GM12891 (cell line): ENCODE data around the gene GOLGA1.

Experiments
- DNase-seq: peaks from one replicate; pipeline ENCODE4 v3.0.0; 2011; ENCODE audit warnings: low spot score; ENCODE audit not compliant: insufficient read length
- FAIRE-seq: peaks from 2 replicates; lab custom pipeline; 2011; peaks lifted over from hg19 to GRCh38; lab: Jason Lieb, UNC
- PAX5 ChIP-seq: IDR thresholded peaks from 2 replicates; pipeline ENCODE4 v1.6.1; 2011; ENCODE audit warnings: low read length, moderate library complexity, mild to moderate bottlenecking; ENCODE audit not compliant: insufficient read depth, severe bottlenecking
- POLR2A ChIP-seq: IDR thresholded peaks from 2 replicates; pipeline ENCODE4 v1.6.1; 2011; ENCODE audit warnings: low read depth, low read length, control low read depth
- POLR2AphosphoS5 ChIP-seq: IDR thresholded peaks from 2 replicates; pipeline ENCODE4 v1.6.1; 2011; ENCODE audit warnings: low read depth, low read length, control low read depth
- POU2F2 ChIP-seq: IDR thresholded peaks from 2 replicates; pipeline ENCODE4 v1.6.1; 2011; ENCODE audit warnings: low read depth, mild to moderate bottlenecking, control low read depth, low read length, moderate library complexity
- SPI1 ChIP-seq: IDR thresholded peaks from 2 replicates; pipeline ENCODE4 v1.6.1; 2011; ENCODE audit warnings: low read depth, low read length, control low read depth
- TAF1 ChIP-seq: IDR thresholded peaks from 2 replicates; pipeline ENCODE4 v1.6.1; 2011; ENCODE audit warnings: low read depth, low read length, control low read depth

GOLGA1 gene

DNA sequence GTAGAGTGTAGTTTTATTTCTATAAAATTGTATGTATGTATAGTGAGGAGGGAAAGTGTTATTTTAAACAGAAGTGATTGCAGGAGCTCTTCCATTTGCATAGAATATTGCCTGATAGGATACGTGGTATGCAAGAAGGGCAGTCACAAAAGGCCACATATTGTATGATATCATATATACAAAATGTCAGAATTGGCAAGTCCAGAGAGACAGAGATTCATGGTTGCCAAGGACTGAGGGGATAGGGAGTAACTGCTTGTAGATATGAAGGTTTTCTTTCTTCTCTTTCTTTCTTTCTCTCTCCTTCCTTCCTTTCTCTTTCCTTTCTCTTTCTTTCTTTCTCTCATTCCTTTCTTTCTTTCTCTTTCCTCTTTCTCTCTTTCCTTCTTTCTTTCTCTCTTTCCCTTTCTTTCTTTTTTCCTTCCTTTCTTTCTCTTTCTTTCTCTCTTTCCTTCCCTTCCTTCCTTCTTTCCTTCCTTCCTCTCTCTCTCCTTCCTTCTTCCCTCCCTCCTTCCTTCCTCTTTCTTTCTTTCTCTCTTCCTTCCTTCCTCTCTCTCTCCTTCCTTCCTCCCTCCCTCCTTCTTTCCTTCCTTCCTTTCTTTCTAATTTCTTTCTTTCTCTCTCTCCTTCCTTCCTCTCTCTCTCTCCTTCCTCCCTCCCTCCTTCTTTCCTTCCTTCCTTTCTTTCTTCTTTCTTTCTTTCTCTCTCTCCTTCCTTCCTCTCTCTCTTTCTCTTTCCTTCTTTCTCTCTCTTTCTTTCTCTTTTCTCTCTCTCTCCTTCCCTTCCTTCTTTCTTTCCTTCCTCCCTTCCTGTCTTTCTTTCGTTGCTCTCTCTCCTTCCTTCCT lies 112.2 kb downstream of the GOLGA1 start:
- no peak for FAIRE-seq
- DNase-seq = no peak

More for the DNA sequence above, 112.2 kb downstream of the GOLGA1 start:
- TF ChIP-seq POLR2AphosphoS5 (no peak), PAX5 (no peak), POLR2A (no peak), TAF1 (no peak), SPI1 (no peak), POU2F2 (no peak)
